ENCODE results near the gene LARP6. TPM values are rescaled to one million over a fixed set of nuclear protein-coding genes. Genes with fewer than 3 reads are reported as not detected.

The LARP6 gene
- total RNA-seq, 1 experiment from 2014 or later, result 35.9 TPM

DNA sequence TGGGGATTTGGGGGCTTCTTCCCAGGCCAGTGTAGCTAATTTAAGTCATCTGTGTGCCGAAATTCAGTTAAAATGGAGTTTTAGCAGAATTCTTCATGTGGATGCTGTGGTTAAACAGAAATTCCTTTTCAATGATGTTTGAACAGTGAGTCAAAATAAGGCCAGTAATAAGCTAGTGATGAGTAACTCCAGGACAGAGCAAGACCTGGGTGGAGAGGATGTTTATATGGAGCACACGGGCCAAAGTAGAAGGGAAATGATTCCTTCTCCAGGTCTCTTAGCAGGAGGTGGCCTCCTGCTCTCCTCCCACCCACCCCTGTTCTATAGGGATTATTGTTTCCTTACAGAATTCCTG is 58.7 kb downstream of the LARP6 start:
- Histone ChIP-seq H3K79me2 (ENCODE audit: insufficient read depth, low read length) (no peaks in the 10 kb centered on the region), H2AFZ (ENCODE audit: low read depth, low read length, poor library complexity, severe bottlenecking) (peak overlapping the region; percentile 83), H3K9ac (ENCODE audit: low read length) (peak overlapping the region; percentile 43), H3K9me2 (ENCODE audit: insufficient read depth) (no peaks in the 10 kb centered on the region), H3K36me3 (ENCODE audit: control insufficient read depth in 1 of 2, insufficient read depth in 2 of 2, low read length in 2 of 2) (no peaks in the 10 kb centered on the region), H3K4me3 (replicated peaks in 1 of 2; ENCODE audit: low read depth in 1 of 2, low read length in 2 of 2) (peak overlapping the region in 1 of 2 experiments; percentile 40; a peak in 2 of 4 replicates), H3K27me3 (ENCODE audit: insufficient read depth, low read length) (no peaks in the 10 kb centered on the region), H3K4me2 (ENCODE audit: low read length) (peak overlapping the region; percentile 81), H4K20me1 (ENCODE audit: insufficient read depth) (no peaks in the 10 kb centered on the region), H3K4me1 (ENCODE audit: control insufficient read depth in 1 of 2, insufficient read depth in 2 of 2, low read length in 2 of 2) (peaks cover 29 to 71% of the 10 kb centered on the region in 2 experiments), H3K9me3 (ENCODE audit: control insufficient read depth in 1 of 2, insufficient read depth in 1 of 2, low read depth in 1 of 2, low read length in 2 of 2) (no peaks in the 10 kb centered on the region), H3K27ac (ENCODE audit: low read depth, low read length) (peak overlapping the region; percentile 11; the same call in 1 of the 2 replicates)
- intact Hi-C loops (cut with micrococcal nuclease), result no loop called here
- POLR2A ChIA-PET, result interaction anchor here (0.7 kb wide), 1 partner anchor 1378 kb away, joined by 3 read pairs; no protein-coding TSS in a partner anchor
- RAD21 ChIA-PET (ENCODE audit: low non-redundant PET in 1 of 2, low total read pairs in 2 of 2, uncharacterized antibody in 2 of 2, unreplicated experiment in 2 of 2), result no interaction called here
- ATAC-seq, result peak; percentile 83
- TF ChIP-seq EZH2phosphoT487 (IDR thresholded peaks at IDR 0.05; ENCODE audit: borderline replicate concordance) (no peak), EGR1 (IDR thresholded peaks at IDR 0.05; ENCODE audit: low read depth) (peak; percentile 32; the same call in 1 of the 2 replicates), FOSL1 (IDR thresholded peaks at IDR 0.05; ENCODE audit: low read depth) (peak; percentile 85), SIN3A (IDR thresholded peaks at IDR 0.05; ENCODE audit: low read depth) (no peak), MAX (IDR thresholded peaks at IDR 0.05) (peak; percentile 45; the same call in 1 of the 2 replicates), JUND (IDR thresholded peaks at IDR 0.05) (peak; percentile 75), SP1 (IDR thresholded peaks at IDR 0.05; ENCODE audit: low read depth) (peak; percentile 58; the same call in 1 of the 2 replicates)
- CTCF ChIA-PET, result interaction anchor here (0.9 to 1.4 kb wide), 3 partner anchors 12 to 16 kb away, joined by 3 to 5 read pairs (median 3); no protein-coding TSS in a partner anchor
- no TSS peak for BruUV-seq (replicated peaks)
- DNase-seq (ENCODE audit: low read depth, low spot score), result peak; percentile 54

GRCh38 chr15:70794596-70795310 is 59.2 kb downstream of the LARP6 start:
- ChIA-PET POLR2A (no interaction called here), CTCF (interaction anchor here (1.4 kb wide), 1 partner anchor 17 kb away, joined by 5 read pairs; no protein-coding TSS in a partner anchor), RAD21 (ENCODE audit: low non-redundant PET in 1 of 2, low total read pairs in 2 of 2, uncharacterized antibody in 2 of 2, unreplicated experiment in 2 of 2) (no interaction called here)
- intact Hi-C loops (cut with micrococcal nuclease), result no loop called here
- peak overlapping the region; percentile 81 for H3K4me2 ChIP-seq (ENCODE audit: low read length)
- ATAC-seq (peak; percentile 43), DNase-seq (ENCODE audit: low read depth, low spot score) (no peak)
- H4K20me1 ChIP-seq (ENCODE audit: insufficient read depth), result no peaks in the 10 kb centered on the region
- H3K79me2 ChIP-seq (ENCODE audit: insufficient read depth, low read length), result no peaks in the 10 kb centered on the region
- H3K9me3 ChIP-seq (ENCODE audit: control insufficient read depth in 1 of 2, insufficient read depth in 1 of 2, low read depth in 1 of 2, low read length in 2 of 2), result no peaks in the 10 kb centered on the region
- peak overlapping the region; percentile 43 for H3K9ac ChIP-seq (ENCODE audit: low read length)
- H3K27ac ChIP-seq (ENCODE audit: low read depth, low read length), result no peak overlapping the region; the same call in 1 of the 2 replicates
- BruUV-seq (replicated peaks), result no TSS peak
- H3K27me3 ChIP-seq (ENCODE audit: insufficient read depth, low read length), result no peaks in the 10 kb centered on the region
- H3K36me3 ChIP-seq (ENCODE audit: control insufficient read depth in 1 of 2, insufficient read depth in 2 of 2, low read length in 2 of 2), result no peaks in the 10 kb centered on the region
- peak overlapping the region in 1 of 2 experiments; percentile 40; a peak in 2 of 4 replicates for H3K4me3 ChIP-seq (replicated peaks in 1 of 2; ENCODE audit: low read depth in 1 of 2, low read length in 2 of 2)
- peaks cover 25 to 66% of the 10 kb centered on the region in 2 experiments for H3K4me1 ChIP-seq (ENCODE audit: control insufficient read depth in 1 of 2, insufficient read depth in 2 of 2, low read length in 2 of 2)
- no peaks in the 10 kb centered on the region for H3K9me2 ChIP-seq (ENCODE audit: insufficient read depth)
- H2AFZ ChIP-seq (ENCODE audit: low read depth, low read length, poor library complexity, severe bottlenecking), result peak overlapping the region; percentile 83
- TF ChIP-seq, protein P1, sequence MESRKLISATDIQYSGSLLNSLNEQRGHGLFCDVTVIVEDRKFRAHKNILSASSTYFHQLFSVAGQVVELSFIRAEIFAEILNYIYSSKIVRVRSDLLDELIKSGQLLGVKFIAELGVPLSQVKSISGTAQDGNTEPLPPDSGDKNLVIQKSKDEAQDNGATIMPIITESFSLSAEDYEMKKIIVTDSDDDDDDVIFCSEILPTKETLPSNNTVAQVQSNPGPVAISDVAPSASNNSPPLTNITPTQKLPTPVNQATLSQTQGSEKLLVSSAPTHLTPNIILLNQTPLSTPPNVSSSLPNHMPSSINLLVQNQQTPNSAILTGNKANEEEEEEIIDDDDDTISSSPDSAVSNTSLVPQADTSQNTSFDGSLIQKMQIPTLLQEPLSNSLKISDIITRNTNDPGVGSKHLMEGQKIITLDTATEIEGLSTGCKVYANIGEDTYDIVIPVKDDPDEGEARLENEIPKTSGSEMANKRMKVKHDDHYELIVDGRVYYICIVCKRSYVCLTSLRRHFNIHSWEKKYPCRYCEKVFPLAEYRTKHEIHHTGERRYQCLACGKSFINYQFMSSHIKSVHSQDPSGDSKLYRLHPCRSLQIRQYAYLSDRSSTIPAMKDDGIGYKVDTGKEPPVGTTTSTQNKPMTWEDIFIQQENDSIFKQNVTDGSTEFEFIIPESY (IDR thresholded peaks at IDR 0.05; ENCODE audit: extremely low read depth, insufficient replicate concordance, low read length), result no peak
- TF ChIP-seq CBX3 (IDR thresholded peaks at IDR 0.05; ENCODE audit: low read depth) (no peak), EGR1 (IDR thresholded peaks at IDR 0.05; ENCODE audit: low read depth) (no peak; the same call in 1 of the 2 replicates), POLR2AphosphoS5 (IDR thresholded peaks at IDR 0.05; ENCODE audit: low read depth, low read length) (no peak), SIN3A (IDR thresholded peaks at IDR 0.05; ENCODE audit: low read depth) (no peak), CEBPB (IDR thresholded peaks at IDR 0.05; ENCODE audit: low read depth) (no peak), EZH2phosphoT487 (IDR thresholded peaks at IDR 0.05; ENCODE audit: borderline replicate concordance) (no peak), MAX (IDR thresholded peaks at IDR 0.05) (no peak), POLR2A (IDR thresholded peaks at IDR 0.05; ENCODE audit: borderline replicate concordance, extremely low read depth, insufficient read depth, insufficient read length) (no peak), ZFX (IDR thresholded peaks at IDR 0.05) (no peak), SRF (IDR thresholded peaks at IDR 0.05; ENCODE audit: low read depth) (no peak), FOSL1 (IDR thresholded peaks at IDR 0.05; ENCODE audit: low read depth) (no peak), ZNF274 (IDR thresholded peaks at IDR 0.05; ENCODE audit: low read depth, low read length) (no peak), EZH2 (IDR thresholded peaks at IDR 0.05) (no peak), TCF7L2 (IDR thresholded peaks at IDR 0.05; ENCODE audit: borderline replicate concordance, extremely low read depth, insufficient read depth, insufficient read length) (no peak)
- TF ChIP-seq, protein P2, sequence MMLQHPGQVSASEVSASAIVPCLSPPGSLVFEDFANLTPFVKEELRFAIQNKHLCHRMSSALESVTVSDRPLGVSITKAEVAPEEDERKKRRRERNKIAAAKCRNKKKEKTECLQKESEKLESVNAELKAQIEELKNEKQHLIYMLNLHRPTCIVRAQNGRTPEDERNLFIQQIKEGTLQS (IDR thresholded peaks at IDR 0.05), result no peak

Measured in HCT116 (cell line).